WTC11 (cell line): ENCODE data around the gene NCKAP5L. TPM values are rescaled to one million over a fixed set of nuclear protein-coding genes. Genes with fewer than 3 reads are reported as not detected.

Source experiments
- ATAC-seq: fragments of 200-7000 bp; cut with Tn5 transposase; 2 replicates; pipeline ENCODE4 v1.10.0; 2021; ENCODE audit warnings: mild to moderate bottlenecking, moderate library complexity
- CTCF ChIA-PET: fragments of 300-600 bp; sonication (Branson Sonifier 250); formaldehyde crosslinking; loops from one replicate; lab custom pipeline; 2021; ENCODE audit warnings: antibody characterized with exemption; lab: Charles Lee
- POLR2A ChIA-PET: fragments of 350-600 bp; sonication (Branson Sonifier 250); formaldehyde crosslinking; loops from one replicate; lab custom pipeline; 2021; ENCODE audit warnings: antibody characterized with exemption; lab: Charles Lee
- DNase-seq: peaks from one replicate; pipeline ENCODE4 v3.0.0; 2021; ENCODE audit warnings: low spot score
- H3K27ac Mint-ChIP-seq: 2 replicates; pipeline ENCODE4 v1.8.0; 2021; ENCODE audit warnings: mixed read lengths
- H3K27me3 Mint-ChIP-seq: 2 replicates; pipeline ENCODE4 v1.8.0; 2021; ENCODE audit warnings: low read depth, mild to moderate bottlenecking, moderate library complexity, mixed read lengths
- H3K36me3 Mint-ChIP-seq: 2 replicates; pipeline ENCODE4 v1.8.0; 2021; ENCODE audit warnings: mixed read lengths
- H3K4me1 Mint-ChIP-seq: 2 replicates; pipeline ENCODE4 v1.8.0; 2022; ENCODE audit warnings: mixed read lengths
- H3K4me3 Mint-ChIP-seq: 2 replicates; pipeline ENCODE4 v1.8.0; 2021; ENCODE audit warnings: mild to moderate bottlenecking, moderate library complexity, mixed read lengths
- H3K9me3 Mint-ChIP-seq: 2 replicates; pipeline ENCODE4 v1.8.0; 2021; ENCODE audit warnings: mixed read lengths
- ESRRA ChIP-seq: sonication (generic); formaldehyde crosslinking; IDR thresholded peaks from 2 replicates; pipeline ENCODE4 v1.8.1; 2022; ENCODE audit warnings: mild to moderate bottlenecking, missing genetic modification reagents, borderline replicate concordance
- PRRX2 ChIP-seq: fragments of 250-450 bp; sonication (Bioruptor Pico); IDR thresholded peaks from 2 replicates; pipeline ENCODE4 v1.8.0; 2021; ENCODE audit warnings: mild to moderate bottlenecking
- ZBTB21 ChIP-seq: sonication (generic); formaldehyde crosslinking; IDR thresholded peaks from 2 replicates; pipeline ENCODE4 v1.8.1; 2023; ENCODE audit warnings: mild to moderate bottlenecking, missing genetic modification reagents, borderline replicate concordance
- ZNF396 ChIP-seq: fragments of 250-450 bp; sonication (Bioruptor Pico); IDR thresholded peaks from 2 replicates; pipeline ENCODE4 v1.8.0; 2021; ENCODE audit warnings: mild to moderate bottlenecking, moderate library complexity, borderline replicate concordance
- total RNA-seq: library from RNA; stranded (reverse); gene quantifications from 3 replicates; pipeline ENCODE4 v1.2.3, GENCODE V29; 2021
- TF ChIP-seq, protein P1 (sequence below): sonication (generic); formaldehyde crosslinking; IDR thresholded peaks from 2 replicates; pipeline ENCODE4 v1.8.0; 2023; ENCODE audit warnings: missing genetic modification reagents, mild to moderate bottlenecking, borderline replicate concordance
- TF ChIP-seq, protein P2 (sequence below): sonication (generic); formaldehyde crosslinking; IDR thresholded peaks from 2 replicates; pipeline ENCODE4 v1.8.1; 2023; ENCODE audit warnings: mild to moderate bottlenecking, missing genetic modification reagents
- TF ChIP-seq, protein P3 (sequence below): sonication (generic); formaldehyde crosslinking; IDR thresholded peaks from 2 replicates; pipeline ENCODE4 v1.8.1; 2023; ENCODE audit warnings: mild to moderate bottlenecking, missing genetic modification reagents
- TF ChIP-seq, protein P4 (sequence below): sonication (generic); formaldehyde crosslinking; IDR thresholded peaks from 2 replicates; pipeline ENCODE4 v1.8.0; 2022; ENCODE audit warnings: mild to moderate bottlenecking, missing genetic modification reagents
- TF ChIP-seq, protein P5 (sequence below): sonication (generic); formaldehyde crosslinking; IDR thresholded peaks from 2 replicates; pipeline ENCODE4 v1.8.0; 2022; ENCODE audit warnings: missing genetic modification reagents
- TF ChIP-seq, protein P6 (sequence below): sonication (generic); formaldehyde crosslinking; IDR thresholded peaks from 2 replicates; pipeline ENCODE4 v1.8.1; 2022; ENCODE audit warnings: low read depth, missing genetic modification reagents, borderline replicate concordance
- TF ChIP-seq, protein P7 (sequence below): sonication (generic); formaldehyde crosslinking; IDR thresholded peaks from 2 replicates; pipeline ENCODE4 v1.8.1; 2022; ENCODE audit warnings: mild to moderate bottlenecking, moderate library complexity, missing genetic modification reagents

Gene NCKAP5L
- total RNA-seq, 1 experiment from 2014 or later = 27.8 TPM

DNA sequence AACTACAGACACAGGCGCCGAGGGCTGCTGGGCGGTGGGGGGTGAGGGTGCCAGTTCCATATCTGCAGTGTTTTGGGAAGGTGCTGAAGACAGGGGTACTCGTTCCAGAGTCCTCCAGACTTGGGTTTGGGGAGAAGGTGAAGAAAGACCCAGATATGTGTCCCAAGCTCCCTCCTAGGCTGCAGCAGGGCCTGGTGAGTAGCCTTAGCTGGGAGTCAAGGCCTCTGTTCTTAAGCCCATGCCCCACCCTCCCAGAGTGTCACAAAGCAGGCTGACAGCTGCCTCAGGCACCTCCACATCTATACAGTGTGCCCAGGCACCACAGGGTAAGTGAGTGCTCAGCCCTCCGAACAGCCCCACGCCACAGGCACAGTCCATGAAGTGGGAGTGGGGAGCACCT is 4.3 kb downstream of the NCKAP5L start:
- DNase-seq (no peak), ATAC-seq (no peak)
- H3K27ac Mint-ChIP-seq = no peak overlapping the region
- H3K36me3 Mint-ChIP-seq = peaks cover 8% of the 10 kb centered on the region
- ChIA-PET CTCF (interaction anchor here (0.8 to 1.4 kb wide), 2 partner anchors 14 to 46 kb away, joined by 3 read pairs; no protein-coding TSS in a partner anchor), POLR2A (no interaction called here)
- TF ChIP-seq, protein P1, sequence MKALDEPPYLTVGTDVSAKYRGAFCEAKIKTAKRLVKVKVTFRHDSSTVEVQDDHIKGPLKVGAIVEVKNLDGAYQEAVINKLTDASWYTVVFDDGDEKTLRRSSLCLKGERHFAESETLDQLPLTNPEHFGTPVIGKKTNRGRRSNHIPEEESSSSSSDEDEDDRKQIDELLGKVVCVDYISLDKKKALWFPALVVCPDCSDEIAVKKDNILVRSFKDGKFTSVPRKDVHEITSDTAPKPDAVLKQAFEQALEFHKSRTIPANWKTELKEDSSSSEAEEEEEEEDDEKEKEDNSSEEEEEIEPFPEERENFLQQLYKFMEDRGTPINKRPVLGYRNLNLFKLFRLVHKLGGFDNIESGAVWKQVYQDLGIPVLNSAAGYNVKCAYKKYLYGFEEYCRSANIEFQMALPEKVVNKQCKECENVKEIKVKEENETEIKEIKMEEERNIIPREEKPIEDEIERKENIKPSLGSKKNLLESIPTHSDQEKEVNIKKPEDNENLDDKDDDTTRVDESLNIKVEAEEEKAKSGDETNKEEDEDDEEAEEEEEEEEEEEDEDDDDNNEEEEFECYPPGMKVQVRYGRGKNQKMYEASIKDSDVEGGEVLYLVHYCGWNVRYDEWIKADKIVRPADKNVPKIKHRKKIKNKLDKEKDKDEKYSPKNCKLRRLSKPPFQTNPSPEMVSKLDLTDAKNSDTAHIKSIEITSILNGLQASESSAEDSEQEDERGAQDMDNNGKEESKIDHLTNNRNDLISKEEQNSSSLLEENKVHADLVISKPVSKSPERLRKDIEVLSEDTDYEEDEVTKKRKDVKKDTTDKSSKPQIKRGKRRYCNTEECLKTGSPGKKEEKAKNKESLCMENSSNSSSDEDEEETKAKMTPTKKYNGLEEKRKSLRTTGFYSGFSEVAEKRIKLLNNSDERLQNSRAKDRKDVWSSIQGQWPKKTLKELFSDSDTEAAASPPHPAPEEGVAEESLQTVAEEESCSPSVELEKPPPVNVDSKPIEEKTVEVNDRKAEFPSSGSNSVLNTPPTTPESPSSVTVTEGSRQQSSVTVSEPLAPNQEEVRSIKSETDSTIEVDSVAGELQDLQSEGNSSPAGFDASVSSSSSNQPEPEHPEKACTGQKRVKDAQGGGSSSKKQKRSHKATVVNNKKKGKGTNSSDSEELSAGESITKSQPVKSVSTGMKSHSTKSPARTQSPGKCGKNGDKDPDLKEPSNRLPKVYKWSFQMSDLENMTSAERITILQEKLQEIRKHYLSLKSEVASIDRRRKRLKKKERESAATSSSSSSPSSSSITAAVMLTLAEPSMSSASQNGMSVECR (CRISPR knock-in tag) = no peak
- no peak for TF ChIP-seq ZBTB21 (CRISPR knock-in tag)
- TF ChIP-seq, protein P2, sequence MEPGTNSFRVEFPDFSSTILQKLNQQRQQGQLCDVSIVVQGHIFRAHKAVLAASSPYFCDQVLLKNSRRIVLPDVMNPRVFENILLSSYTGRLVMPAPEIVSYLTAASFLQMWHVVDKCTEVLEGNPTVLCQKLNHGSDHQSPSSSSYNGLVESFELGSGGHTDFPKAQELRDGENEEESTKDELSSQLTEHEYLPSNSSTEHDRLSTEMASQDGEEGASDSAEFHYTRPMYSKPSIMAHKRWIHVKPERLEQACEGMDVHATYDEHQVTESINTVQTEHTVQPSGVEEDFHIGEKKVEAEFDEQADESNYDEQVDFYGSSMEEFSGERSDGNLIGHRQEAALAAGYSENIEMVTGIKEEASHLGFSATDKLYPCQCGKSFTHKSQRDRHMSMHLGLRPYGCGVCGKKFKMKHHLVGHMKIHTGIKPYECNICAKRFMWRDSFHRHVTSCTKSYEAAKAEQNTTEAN (CRISPR knock-in tag) = no peak
- TF ChIP-seq, protein P3, sequence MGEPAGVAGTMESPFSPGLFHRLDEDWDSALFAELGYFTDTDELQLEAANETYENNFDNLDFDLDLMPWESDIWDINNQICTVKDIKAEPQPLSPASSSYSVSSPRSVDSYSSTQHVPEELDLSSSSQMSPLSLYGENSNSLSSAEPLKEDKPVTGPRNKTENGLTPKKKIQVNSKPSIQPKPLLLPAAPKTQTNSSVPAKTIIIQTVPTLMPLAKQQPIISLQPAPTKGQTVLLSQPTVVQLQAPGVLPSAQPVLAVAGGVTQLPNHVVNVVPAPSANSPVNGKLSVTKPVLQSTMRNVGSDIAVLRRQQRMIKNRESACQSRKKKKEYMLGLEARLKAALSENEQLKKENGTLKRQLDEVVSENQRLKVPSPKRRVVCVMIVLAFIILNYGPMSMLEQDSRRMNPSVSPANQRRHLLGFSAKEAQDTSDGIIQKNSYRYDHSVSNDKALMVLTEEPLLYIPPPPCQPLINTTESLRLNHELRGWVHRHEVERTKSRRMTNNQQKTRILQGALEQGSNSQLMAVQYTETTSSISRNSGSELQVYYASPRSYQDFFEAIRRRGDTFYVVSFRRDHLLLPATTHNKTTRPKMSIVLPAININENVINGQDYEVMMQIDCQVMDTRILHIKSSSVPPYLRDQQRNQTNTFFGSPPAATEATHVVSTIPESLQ = no peak
- TF ChIP-seq, protein P4, sequence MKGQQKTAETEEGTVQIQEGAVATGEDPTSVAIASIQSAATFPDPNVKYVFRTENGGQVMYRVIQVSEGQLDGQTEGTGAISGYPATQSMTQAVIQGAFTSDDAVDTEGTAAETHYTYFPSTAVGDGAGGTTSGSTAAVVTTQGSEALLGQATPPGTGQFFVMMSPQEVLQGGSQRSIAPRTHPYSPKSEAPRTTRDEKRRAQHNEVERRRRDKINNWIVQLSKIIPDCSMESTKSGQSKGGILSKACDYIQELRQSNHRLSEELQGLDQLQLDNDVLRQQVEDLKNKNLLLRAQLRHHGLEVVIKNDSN = no peak
- no peak for TF ChIP-seq ZNF396
- TF ChIP-seq, protein P5, sequence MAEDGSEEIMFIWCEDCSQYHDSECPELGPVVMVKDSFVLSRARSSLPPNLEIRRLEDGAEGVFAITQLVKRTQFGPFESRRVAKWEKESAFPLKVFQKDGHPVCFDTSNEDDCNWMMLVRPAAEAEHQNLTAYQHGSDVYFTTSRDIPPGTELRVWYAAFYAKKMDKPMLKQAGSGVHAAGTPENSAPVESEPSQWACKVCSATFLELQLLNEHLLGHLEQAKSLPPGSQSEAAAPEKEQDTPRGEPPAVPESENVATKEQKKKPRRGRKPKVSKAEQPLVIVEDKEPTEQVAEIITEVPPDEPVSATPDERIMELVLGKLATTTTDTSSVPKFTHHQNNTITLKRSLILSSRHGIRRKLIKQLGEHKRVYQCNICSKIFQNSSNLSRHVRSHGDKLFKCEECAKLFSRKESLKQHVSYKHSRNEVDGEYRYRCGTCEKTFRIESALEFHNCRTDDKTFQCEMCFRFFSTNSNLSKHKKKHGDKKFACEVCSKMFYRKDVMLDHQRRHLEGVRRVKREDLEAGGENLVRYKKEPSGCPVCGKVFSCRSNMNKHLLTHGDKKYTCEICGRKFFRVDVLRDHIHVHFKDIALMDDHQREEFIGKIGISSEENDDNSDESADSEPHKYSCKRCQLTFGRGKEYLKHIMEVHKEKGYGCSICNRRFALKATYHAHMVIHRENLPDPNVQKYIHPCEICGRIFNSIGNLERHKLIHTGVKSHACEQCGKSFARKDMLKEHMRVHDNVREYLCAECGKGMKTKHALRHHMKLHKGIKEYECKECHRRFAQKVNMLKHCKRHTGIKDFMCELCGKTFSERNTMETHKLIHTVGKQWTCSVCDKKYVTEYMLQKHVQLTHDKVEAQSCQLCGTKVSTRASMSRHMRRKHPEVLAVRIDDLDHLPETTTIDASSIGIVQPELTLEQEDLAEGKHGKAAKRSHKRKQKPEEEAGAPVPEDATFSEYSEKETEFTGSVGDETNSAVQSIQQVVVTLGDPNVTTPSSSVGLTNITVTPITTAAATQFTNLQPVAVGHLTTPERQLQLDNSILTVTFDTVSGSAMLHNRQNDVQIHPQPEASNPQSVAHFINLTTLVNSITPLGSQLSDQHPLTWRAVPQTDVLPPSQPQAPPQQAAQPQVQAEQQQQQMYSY = no peak
- TF ChIP-seq, protein P6, sequence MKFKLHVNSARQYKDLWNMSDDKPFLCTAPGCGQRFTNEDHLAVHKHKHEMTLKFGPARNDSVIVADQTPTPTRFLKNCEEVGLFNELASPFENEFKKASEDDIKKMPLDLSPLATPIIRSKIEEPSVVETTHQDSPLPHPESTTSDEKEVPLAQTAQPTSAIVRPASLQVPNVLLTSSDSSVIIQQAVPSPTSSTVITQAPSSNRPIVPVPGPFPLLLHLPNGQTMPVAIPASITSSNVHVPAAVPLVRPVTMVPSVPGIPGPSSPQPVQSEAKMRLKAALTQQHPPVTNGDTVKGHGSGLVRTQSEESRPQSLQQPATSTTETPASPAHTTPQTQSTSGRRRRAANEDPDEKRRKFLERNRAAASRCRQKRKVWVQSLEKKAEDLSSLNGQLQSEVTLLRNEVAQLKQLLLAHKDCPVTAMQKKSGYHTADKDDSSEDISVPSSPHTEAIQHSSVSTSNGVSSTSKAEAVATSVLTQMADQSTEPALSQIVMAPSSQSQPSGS (CRISPR knock-in tag) = no peak
- TF ChIP-seq ESRRA (CRISPR knock-in tag) = no peak
- TF ChIP-seq PRRX2 = no peak
- TF ChIP-seq, protein P7, sequence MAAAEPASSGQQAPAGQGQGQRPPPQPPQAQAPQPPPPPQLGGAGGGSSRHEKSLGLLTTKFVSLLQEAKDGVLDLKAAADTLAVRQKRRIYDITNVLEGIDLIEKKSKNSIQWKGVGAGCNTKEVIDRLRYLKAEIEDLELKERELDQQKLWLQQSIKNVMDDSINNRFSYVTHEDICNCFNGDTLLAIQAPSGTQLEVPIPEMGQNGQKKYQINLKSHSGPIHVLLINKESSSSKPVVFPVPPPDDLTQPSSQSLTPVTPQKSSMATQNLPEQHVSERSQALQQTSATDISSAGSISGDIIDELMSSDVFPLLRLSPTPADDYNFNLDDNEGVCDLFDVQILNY (CRISPR knock-in tag) = no peak
- H3K4me3 Mint-ChIP-seq = no peak overlapping the region
- H3K9me3 Mint-ChIP-seq = no peaks in the 10 kb centered on the region
- no peaks in the 10 kb centered on the region for H3K27me3 Mint-ChIP-seq
- H3K4me1 Mint-ChIP-seq = peaks cover 44% of the 10 kb centered on the region
